AG20443 (cell line): ENCODE measurements around the gene ANKAR.
"Not testable (repeated sequence)": the region's sequence is repeated elsewhere in the genome, so short reads cannot be mapped to it uniquely, and the experiment has no call there.

Experiments used
- DNase-seq: peaks from one replicate; pipeline ENCODE4 v3.0.0; 2012; ENCODE audit warnings: low spot score, mixed read lengths

The ANKAR gene

DNA sequence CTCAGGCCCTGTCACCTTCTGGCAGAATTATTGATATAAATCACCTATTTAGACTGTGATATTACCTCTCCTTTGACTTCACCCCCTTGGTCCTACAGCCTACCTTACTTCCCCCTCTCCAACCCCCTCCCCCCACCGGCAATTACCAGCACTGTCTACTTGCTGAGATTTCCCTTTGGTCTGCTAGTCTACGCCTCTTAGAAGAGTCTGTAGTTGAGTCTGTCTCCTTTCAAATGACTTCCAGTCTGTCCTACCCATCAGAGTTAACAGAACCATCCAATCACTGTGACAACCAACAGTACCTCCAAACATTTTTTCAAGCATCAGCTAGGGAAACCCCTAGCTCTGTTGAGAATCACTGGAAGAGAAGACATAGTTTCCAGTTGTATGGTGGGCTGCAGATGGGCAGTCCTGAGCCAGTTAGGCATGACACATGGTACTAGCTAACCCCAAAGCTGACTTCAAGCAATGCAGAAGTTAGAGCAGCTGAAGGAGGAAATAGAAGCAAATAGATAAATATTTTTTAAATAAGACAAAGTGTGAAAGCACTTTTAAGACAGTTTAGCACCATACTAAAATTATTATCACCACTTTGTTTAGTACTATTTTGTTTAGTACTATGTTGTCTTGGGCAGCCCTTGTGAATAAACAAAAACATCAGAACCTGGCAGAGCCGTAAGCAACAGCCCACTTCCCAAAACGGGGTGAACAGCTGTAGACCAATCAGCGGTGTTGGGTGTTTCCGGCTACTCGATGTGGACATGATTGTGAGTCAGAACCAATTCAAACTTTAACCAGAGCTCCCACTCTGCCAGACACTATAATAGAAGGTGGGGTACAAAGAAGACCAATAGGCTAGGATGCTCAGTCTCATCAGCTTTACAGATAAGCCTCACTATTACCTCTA, 15.9 kb upstream of the ANKAR start:
- DNase-seq = peak; percentile 20

DNA sequence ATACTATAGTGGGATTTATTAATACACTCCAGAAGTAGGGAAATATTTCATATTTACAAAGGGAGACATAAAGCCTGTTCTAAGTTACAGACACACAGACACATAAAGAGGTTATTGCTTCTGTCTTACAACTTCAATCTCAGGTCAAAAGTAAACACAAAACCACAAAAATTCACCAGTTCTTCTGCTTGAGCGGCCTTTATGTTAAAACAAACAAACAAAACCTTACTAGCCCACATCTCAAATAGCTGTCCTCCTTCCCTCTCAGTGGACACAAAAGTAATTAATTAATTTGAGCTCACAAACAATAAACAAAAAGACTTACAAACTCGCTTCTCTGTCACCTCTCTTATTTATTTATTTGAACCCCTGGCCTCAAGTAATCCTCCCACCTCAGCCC, 14.7 kb upstream of the ANKAR start:
- no peak for DNase-seq

DNA sequence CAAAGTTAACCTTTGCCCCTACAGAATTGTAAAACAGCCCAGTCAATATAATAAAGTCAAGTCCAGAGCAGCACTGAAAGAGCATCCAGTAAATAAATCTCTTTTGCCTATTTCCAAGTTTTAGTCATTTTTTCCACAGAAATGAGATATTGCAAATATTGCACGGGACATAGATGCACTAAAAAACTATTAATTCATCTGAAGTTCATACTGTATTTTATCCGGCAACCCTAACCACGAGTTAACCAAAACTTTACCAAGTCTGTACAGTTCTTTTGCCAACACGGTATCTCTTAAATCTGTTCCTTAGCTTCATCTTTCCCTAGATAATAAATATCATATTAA, 13.7 kb upstream of the ANKAR start:
- DNase-seq = no peak

DNA sequence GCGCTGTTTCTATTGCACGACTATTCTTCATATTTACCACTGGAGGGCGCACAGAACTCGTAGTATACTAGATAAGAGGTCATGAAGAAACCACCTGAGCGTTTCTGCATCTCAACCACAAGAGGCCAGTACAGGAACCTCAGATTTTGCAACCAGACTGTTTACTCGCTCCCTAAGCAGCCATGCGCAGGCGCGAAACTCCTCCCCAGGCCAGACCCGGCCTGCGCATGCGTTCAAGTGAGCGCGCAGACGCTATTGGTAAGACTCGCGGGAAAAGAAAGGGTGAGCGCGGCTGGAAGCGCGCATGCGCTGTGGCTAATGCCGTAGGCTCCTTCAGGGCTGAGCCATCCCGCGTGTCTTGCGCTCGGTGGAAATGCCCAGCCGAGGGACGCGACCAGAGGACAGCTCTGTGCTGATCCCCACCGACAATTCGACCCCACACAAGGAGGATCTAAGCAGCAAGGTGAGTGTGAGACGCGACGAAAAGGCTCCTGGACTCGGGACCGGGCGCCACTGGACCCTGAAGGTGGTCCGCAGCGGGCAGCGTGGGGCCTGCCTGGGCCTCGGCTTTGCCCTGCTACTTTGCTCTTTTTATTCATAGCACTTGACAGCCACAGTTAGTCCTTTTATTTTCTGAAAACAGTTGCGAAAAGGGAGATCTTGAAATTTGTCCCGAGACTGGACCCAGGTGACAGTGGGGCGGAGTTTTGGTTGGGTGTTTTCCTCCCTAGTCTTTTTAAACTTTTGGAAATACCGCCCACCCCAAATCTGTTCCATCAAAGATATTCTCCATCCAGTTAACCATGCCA, 13.1 kb upstream of the ANKAR start, which contains the start of gene ASNSD1:
Gene ASNSD1, plus strand, starts transcription at position 312 of the 809 bp plus-strand sequence. CDS start 4,674 bp downstream, outside the sequence.
- peak; percentile 100 for DNase-seq

DNA sequence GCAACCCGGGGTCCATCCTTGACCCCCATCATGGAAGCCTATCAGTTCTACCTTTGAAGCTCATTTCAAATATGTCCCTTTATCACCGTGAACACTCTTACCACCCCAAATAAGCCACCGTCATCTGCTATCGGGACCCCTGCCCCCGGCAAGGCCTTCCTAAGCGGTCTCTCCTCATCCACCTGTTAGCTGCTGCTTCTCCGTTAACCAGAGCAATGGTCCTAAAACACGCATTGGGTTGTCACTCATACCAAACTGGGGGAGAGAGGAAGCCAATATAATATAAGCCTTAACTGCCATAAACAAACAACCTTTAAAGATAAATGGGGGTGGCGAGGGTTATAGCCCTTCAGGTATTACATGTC, 12.5 kb upstream of the ANKAR start:
- DNase-seq = no peak

DNA sequence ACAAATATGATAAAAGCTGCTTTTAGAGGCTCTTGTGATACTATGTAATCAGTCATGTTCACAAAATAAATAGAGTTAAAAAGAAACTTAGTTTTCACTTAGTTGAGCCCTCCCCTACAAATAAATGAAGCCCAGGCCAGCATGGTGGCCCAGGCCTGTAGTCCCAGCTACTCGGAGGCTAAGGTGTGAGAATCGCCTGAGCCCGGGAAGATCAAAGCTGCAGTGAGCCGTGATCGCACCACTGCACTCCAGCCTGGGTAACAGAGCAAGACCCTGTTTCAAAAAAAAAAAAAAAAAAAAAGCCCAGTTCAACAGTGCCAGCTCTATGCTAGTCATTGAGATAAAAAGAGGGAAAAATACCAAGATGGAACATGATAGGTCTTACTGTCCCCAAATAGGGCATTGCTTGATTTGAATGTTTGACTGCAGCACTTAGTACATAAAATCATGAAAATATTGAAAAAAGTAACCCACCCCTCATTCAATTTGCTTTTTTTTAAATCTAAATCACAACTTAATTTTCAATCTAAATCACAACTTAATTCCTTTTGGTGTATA, 11.7 kb upstream of the ANKAR start:
- DNase-seq = no peak

DNA sequence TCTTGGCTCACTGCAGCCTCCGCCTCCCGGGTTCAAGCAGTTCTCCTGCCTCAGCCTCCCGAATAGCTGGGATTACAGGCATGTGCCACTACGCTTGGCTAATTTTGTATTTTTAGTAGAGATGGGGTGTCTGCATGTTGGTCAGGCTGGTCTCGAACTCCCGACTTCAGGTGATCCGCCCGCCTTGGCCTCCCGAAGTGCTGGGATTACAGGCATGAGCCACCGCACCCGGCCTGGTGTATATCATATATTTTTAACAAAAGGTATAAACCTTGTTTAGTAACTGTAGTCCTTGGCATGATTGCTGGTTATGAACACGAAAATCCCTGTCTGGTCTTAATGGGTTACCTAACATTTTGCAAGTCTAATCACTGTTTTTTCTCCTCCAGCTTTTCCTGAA, 11.2 kb upstream of the ANKAR start:
- not testable (repeated sequence) for DNase-seq

DNA sequence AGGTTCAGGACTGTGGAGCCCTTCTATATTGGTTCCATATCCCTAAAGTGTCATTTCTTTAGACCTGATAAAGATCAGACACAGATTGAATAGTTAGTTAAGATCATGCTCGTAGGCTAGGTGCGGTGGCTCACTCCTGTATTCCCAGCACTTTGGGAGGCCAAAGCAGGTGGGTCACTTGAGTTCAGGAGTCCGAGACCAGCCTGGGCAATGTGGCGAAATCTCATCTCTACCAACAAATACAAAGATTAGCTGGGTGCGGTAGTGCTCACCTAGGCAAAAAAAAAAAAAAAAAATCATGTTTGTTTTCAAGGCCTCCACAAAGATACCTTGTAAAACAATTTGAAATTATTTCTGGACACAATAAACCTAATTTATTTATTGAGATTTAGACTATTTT, 4.6 kb upstream of the ANKAR start:
- no peak for DNase-seq

DNA sequence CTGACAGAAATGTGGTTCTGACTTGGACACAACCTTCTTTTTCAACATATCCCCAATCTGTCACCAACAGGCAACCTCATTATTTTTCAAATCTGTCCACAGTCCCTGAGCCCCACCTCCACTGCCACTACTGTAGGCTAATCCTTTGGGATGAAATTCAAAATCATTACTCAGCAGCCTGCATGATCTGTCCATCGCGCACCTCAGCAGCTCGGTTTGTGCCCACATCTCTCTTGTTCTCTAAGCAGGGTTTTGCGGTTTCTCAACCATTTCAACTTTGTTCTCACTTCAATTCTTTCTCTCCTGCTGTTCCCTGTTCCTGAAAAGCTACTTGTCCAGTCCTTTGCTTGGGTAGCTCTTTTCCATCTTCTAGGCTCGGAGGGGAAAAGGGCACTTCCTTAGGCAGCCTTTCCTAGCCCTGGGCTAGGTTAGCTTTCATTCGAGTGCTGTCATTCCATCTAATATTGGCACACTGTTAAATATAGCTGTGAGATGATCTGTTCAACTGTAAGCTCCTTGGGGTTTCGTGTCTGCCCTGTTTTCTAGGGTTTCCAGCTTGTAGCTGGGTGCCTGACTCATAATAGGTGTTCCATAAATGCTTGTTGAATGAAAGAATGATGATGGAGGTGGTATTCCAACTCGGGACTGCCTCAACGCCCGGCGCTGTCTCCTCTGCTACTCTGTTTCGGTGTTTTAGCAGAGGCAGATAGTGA, 653 bp upstream of the ANKAR start:
- no peak for DNase-seq

DNA sequence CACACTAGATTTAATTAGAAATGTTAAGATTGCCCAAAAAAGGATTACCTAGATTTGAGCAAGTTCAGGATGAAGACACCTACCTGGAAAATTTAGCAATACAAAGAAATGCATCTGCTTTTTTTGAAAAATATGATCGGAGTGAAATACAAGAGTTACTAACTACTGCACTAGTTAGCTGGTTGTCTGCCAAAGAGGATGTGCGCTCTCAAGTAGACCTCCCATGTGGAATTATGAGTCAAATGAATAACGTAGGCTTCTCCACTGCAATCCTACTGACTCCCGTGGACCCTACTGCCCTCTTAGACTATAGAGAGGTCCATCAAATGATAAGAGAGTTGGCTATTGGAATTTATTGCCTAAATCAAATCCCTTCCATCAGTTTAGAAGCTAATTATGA, 2.0 kb downstream of the ANKAR start:
- DNase-seq = no peak

DNA sequence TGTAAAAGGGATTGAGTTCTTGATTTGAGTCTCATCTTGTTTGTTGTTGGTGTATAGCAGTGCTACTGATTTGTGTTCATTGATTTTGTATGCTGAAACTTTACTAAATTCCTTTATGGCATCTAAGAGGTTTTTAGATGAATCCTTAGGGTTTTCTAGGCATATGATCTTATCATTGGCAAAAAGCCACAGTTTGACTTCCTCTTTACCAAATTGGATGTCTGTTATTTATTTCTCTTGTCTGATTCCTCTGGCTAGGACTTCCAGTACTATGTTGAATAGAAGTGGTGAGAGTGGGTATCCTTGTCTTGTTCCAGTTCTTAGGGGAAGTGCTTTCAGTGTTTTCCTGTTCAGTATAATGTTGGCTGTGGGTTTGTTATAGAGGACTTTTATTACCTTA, 4.8 kb downstream of the ANKAR start:
- DNase-seq = no peak

DNA sequence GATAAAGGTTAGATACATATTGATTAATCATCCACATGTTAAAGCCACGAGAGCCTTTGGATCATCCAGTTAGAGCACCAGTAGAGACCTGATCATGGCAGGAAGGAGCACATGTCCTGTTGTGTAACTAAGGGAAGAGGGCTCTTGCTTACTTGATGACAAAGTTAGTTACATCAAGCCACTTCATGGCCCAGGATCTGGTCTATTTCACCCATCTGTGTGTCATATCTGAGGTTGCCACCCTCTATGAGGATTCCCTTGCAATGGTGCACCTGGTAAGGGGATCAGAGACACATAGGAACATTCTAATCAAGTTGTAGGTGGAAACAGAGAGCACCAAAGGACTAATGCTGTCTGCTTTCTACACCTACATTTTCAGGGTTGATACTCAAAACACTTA, 6.7 kb downstream of the ANKAR start:
- DNase-seq = no peak

DNA sequence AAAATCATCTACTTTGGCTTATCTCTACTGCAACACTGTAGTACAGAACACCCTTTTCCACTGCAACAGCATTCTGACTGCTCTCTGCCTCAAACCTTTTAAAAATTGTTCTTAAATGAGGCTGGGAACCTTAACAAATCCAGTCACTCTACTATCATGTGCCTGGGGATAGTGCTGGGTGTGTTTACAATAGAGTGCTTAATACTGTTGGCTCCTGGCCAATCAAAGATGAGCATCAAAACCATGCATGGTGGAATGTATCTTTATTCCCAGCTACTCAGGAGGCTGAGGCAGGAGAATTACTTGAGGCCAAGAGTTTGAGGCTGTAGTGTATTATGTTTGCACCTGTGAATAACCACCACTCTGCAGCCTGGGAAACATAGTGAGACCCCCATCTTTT, 7.4 kb downstream of the ANKAR start:
- no peak for DNase-seq

DNA sequence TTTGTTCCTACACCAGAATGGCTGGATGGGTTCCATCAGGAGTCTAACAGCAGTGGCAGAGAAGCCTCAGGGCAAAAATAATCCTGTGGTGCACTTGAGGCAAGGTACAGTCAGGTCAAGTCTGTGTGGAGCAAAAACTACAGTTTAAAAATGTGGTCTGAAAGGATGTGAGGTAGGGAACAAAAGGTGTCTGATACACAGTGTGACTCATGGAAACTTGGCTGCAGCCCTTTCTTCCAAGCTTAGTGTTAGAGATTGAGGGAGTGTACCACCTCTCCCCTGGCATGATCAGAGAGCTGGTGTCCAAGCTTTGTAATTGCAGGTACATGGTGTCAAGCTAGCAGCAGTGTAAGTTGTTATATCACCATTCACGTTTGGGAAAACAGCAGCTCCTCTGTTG, 8.9 kb downstream of the ANKAR start:
- no peak for DNase-seq

DNA sequence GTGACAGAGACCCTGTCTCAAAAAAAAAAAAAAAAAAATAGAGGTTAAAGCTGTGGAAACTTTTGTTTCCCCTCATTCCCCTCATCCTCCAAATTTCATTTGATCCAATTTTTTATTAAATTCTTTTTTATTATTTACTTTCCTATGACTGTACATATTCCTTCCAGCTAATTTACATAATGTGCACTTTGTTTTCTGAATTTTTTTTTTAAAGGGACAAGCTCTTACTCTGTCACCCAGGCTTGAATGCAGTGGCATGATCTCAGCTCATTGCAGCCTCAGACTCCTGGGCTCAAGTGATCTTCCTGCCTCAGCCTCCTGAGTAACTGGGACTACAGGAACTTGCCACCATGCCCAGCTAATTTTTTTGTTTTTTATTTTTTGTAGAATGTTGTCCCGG, 10.3 kb downstream of the ANKAR start:
- no peak for DNase-seq

DNA sequence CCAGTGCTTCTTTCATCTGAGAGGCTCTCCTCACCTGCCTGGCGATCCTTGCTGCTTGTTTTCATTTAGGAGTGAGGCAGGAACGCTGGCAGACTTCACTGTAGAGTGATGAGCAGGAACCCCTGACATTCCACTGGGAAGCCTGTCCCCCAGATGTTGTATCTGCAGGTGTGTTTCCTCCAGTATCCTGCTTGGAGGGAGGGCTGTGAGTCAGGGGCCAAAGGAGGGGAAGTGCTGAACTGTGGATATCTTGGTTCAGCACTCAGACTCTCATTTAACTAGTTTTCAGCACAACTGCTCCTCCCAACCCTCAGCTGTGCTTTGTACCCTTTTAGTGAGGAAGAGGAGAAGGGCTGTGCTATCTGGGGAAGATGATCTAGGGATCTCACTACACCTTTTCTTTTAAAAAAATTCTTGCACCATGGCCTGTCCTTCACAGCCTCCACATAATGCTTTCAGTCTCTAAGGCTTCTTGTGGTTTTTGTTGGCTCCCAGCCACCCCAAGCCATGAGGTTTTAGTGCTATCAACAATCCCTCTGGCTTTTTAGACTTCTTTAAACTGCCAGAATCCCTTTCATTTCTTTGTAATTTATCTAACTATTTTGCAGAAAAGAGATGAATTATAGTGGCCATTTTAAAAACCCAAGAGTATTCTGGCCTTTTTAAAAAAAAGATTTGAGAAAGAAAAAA, 11.2 kb downstream of the ANKAR start:
- peak; percentile 40 for DNase-seq

DNA sequence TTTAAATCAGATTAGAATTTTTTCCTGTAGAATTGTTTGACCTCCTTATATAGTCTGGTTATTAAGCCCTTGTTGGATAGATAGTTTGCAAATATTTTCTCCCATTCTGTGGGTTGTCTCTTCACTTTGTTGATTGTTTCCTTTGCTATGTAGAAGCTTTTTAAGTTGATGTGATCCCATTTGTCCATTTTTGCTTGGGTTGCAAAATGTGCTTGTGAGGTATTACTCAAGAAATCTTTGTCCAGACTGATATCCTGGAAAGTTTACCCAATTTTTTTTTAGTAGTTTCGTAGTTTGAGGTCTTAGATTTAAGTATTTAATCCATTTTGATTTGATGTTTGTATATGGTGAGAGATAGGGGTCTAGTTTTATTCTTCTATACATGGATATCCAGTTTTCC, 13.3 kb downstream of the ANKAR start:
- DNase-seq = not testable (repeated sequence)

DNA sequence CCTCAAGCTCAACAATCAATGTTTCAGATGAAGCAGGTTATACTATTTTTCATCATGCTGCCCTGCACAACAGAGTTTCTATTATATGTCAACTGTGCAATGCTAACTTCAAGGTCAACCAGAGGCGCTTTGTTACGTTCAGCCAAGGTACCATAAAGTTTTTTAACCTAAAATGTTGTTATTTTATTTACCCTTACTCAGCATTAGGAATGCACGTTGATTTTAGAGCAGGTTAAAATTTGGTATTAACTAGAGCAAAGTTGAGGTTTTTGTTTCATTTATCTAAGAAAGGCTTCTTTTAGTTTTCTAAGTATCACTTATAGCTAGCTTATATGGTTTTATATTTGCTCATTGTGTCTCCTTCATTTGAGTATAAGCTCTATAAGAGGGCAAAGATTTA, 21.8 kb downstream of the ANKAR start:
- DNase-seq = no peak

DNA sequence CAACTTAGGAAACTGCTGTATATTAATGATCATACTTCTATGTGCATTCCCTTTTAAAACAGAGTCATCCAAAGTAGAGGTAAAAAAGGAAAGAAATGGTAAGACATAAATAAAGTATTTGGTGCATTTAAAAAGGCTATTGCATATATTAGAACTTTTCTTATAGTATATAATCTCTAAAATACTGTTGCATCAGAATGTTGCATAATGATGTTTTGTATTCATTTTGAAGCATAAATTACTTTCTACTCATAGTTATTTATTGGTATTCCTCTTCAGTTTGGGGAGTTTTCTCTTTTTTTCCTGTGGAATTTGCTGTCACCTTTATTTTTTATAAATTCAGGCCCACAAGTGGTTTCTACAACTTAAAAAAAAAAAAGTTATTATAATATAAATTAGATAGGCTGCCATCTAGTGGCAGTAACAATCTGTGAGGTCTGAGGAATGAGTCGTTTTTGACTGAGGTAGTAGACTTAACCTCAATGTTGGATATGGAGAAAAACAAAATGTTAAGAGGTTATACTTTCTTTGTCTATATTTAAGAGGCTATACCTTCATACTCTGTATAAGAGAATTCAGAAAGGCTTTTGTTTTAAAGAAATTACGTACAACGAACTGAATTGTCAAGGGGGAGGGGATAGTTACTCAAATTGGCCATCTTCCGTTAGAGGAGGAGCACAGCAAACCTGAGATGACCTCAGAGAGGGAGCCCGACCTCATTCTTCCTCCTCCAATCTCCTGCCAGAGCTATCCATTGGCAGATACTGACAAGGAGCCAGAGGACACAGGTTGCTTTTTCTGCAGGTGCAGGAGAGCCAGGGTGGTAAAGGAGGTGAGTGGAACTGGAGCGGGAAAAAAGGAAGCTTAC, 23.8 kb downstream of the ANKAR start:
- peak; percentile 37 for DNase-seq

DNA sequence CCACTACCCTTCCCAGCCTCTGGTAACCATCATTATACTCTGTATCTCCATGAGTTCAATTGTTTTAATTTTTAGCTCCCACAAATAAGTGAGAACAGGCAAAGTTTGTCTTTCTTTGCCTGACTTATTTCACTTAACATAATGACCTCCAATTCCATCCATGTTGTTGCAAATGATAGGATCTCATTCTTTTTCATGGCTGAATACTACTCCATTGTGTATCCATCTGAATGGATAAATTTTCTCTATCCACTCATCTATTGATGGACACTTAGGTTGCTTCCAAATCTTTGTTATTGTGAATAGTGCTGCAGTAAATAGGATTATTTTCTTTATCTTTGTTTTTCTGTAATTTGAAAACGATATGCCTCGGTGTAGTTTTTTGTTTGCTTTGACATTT, 26.2 kb downstream of the ANKAR start:
- DNase-seq = no peak

DNA sequence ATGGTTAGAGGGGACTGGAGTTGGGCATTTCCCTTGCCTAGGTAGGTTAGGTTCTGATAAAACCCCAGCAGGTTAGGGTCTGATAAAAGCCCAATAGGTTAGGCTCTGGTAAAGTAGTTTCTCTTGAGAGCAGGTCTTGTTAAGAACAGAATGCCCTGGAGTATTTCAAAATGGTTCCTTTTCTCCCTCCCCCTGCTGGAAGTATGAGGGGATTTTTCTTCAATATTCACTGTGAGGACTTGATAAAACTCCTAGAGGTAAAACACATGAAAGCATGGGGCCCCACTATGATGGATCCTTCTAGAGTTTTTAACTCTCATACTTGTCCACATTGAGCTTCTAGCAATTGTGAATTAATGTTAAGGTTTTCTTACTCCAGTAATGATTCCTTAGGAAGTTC, 27.6 kb downstream of the ANKAR start:
- no peak for DNase-seq
